ENCODE data around the gene WDR18.
"Not testable (repeated sequence)": the region's sequence is repeated elsewhere in the genome, so short reads cannot be mapped to it uniquely, and the experiment has no call there.

WDR18 gene

GRCh38 chr19:1019980-1020867, 36.1 kb downstream of the WDR18 start:
- DNase-seq (ENCODE audit: low read depth): no peak

- peak; percentile 92 for DNase-seq (ENCODE audit: low read depth)
Observed at GRCh38 chr19:1020868-1021425, 36.8 kb downstream of the WDR18 start, which contains the start of gene TMEM259. TSS of gene TMEM259 (minus strand) at chr19:1021123. CDS start at chr19:1020996, 127 bp downstream.

GRCh38 chr19:1023883-1024188, 39.7 kb downstream of the WDR18 start:
- not testable (repeated sequence) for DNase-seq (ENCODE audit: low read depth)

- DNase-seq (ENCODE audit: low read depth): not testable (repeated sequence)
Observed at GRCh38 chr19:1025080-1025479, 40.9 kb downstream of the WDR18 start.

- DNase-seq (ENCODE audit: low read depth): no peak
Observed at GRCh38 chr19:1025960-1026782, 42.0 kb downstream of the WDR18 start, which contains the start of gene CNN2. TSS of gene CNN2 (plus strand) at chr19:1026608. CDS start at chr19:1026662, 54 bp downstream.

GRCh38 chr19:1026783-1027649, 42.9 kb downstream of the WDR18 start:
- no peak for DNase-seq (ENCODE audit: low read depth)

- no peak for DNase-seq (ENCODE audit: low read depth)
Observed at GRCh38 chr19:1027650-1028061, 43.5 kb downstream of the WDR18 start.

- peak; percentile 63 for DNase-seq (ENCODE audit: low read depth)
Observed at GRCh38 chr19:1028062-1028926, 44.1 kb downstream of the WDR18 start.

GRCh38 chr19:1032264-1032867, 48.2 kb downstream of the WDR18 start:
- no peak for DNase-seq (ENCODE audit: low read depth)

- DNase-seq (ENCODE audit: low read depth): no peak
Observed at GRCh38 chr19:1035998-1036621, 52.0 kb downstream of the WDR18 start.

GRCh38 chr19:1037621-1038064, 53.5 kb downstream of the WDR18 start:
- DNase-seq (ENCODE audit: low read depth): no peak

GRCh38 chr19:1038978-1039645, 55.0 kb downstream of the WDR18 start:
- DNase-seq (ENCODE audit: low read depth): no peak

GRCh38 chr19:1039646-1040475, 55.7 kb downstream of the WDR18 start, which contains the start of gene ABCA7:
TSS of gene ABCA7 (plus strand) at chr19:1040107. CDS start at chr19:1041362, 1,255 bp downstream.
- peak; percentile 82 for DNase-seq (ENCODE audit: low read depth)

GRCh38 chr19:1040476-1041271, 56.5 kb downstream of the WDR18 start:
- peak; percentile 82 for DNase-seq (ENCODE audit: low read depth)

GRCh38 chr19:1041272-1041834, 57.2 kb downstream of the WDR18 start:
- no peak for DNase-seq (ENCODE audit: low read depth)

- DNase-seq (ENCODE audit: low read depth): no peak
Observed at GRCh38 chr19:1041835-1042685, 57.9 kb downstream of the WDR18 start.

Measured in HS-5 (cell line).